Neural progenitor cell (in vitro differentiated cells): ENCODE measurements around the gene CTSL. TPM values are rescaled to one million over a fixed set of nuclear protein-coding genes. Genes with fewer than 3 reads are reported as not detected.

ENCODE experiments used
- DNase-seq: peaks from one replicate; pipeline ENCODE4 v3.0.0-alpha.2; 2016; ENCODE audit warnings: low spot score
- H2AFZ ChIP-seq: fragments of 200-600 bp; sonication (generic); replicated peaks from 2 replicates; pipeline ENCODE4 v1.6.1; 2016; ENCODE audit warnings: antibody characterized with exemption
- H3F3A ChIP-seq: fragments of 200-600 bp; sonication (generic); 2 replicates; pipeline ENCODE4 v1.6.1; 2016; ENCODE audit warnings: antibody characterized with exemption, low read depth
- H3K27ac ChIP-seq: fragments of 200-600 bp; sonication (generic); 2 replicates; pipeline ENCODE4 v1.5.1; 2016; ENCODE audit warnings: mild to moderate bottlenecking
- H3K27me3 ChIP-seq: fragments of 200-600 bp; sonication (generic); 2 replicates; pipeline ENCODE4 v1.6.1; 2016; ENCODE audit warnings: mild to moderate bottlenecking, moderate library complexity
- H3K36me3 ChIP-seq: fragments of 200-600 bp; sonication (generic); 2 replicates; pipeline ENCODE4 v1.5.1; 2016
- H3K4me1 ChIP-seq: fragments of 200-600 bp; sonication (generic); 2 replicates; pipeline ENCODE4 v1.6.1; 2016; ENCODE audit warnings: mixed run types
- H3K4me2 ChIP-seq: fragments of 200-600 bp; sonication (generic); 2 replicates; pipeline ENCODE4 v1.6.1; 2016
- H3K4me3 ChIP-seq: fragments of 200-600 bp; sonication (generic); 2 replicates; pipeline ENCODE4 v1.5.1; 2016
- H3K79me2 ChIP-seq: fragments of 200-600 bp; sonication (generic); 2 replicates; pipeline ENCODE4 v1.6.1; 2016; ENCODE audit warnings: low read depth
- H3K9ac ChIP-seq: fragments of 200-600 bp; sonication (generic); 2 replicates; pipeline ENCODE4 v1.6.1; 2016
- H3K9me3 ChIP-seq: fragments of 200-600 bp; sonication (generic); 2 replicates; pipeline ENCODE4 v1.5.1; 2016; ENCODE audit warnings: low read depth
- H4K20me1 ChIP-seq: fragments of 200-600 bp; sonication (generic); 2 replicates; pipeline ENCODE4 v1.6.1; 2016; ENCODE audit warnings: low read depth
- H3K27ac Mint-ChIP-seq: 3 replicates; pipeline ENCODE4 v1.8.0; 2021; ENCODE audit warnings: mixed read lengths
- H3K27me3 Mint-ChIP-seq: 2 replicates; pipeline ENCODE4 v1.8.0; 2022; ENCODE audit warnings: low read depth, mild to moderate bottlenecking, inconsistent platforms, moderate library complexity, mixed read lengths; ENCODE audit not compliant: insufficient read depth
- H3K36me3 Mint-ChIP-seq: 3 replicates; pipeline ENCODE4 v1.8.0; 2021; ENCODE audit warnings: mixed read lengths
- H3K4me1 Mint-ChIP-seq: 3 replicates; pipeline ENCODE4 v1.8.0; 2021; ENCODE audit warnings: mixed read lengths
- H3K4me3 Mint-ChIP-seq: 3 replicates; pipeline ENCODE4 v1.8.0; 2021; ENCODE audit warnings: mild to moderate bottlenecking, moderate library complexity, mixed read lengths
- H3K9me3 Mint-ChIP-seq: 3 replicates; pipeline ENCODE4 v1.8.0; 2020; ENCODE audit warnings: mixed read lengths
- CTCF ChIP-seq: fragments of 200-600 bp; sonication (generic); IDR thresholded peaks from 2 replicates; pipeline ENCODE4 v1.5.1; 2017; ENCODE audit warnings: antibody characterized with exemption, mild to moderate bottlenecking
- EZH2 ChIP-seq: fragments of 200-600 bp; sonication (generic); IDR thresholded peaks from 2 replicates; pipeline ENCODE4 v1.6.1; 2017; ENCODE audit warnings: antibody characterized with exemption, mild to moderate bottlenecking, moderate library complexity
- EZH2phosphoT487 ChIP-seq: fragments of 200-600 bp; sonication (generic); IDR thresholded peaks from 2 replicates; pipeline ENCODE4 v1.6.1; 2017; ENCODE audit warnings: antibody characterized with exemption
- total RNA-seq: library from RNA; depleted of rRNA; stranded (reverse); fragments of >200 nt; gene quantifications from 2 replicates; pipeline ENCODE4 v1.2.3, GENCODE V29; 2015; ENCODE audit warnings: low replicate concordance

CTSL gene
- total RNA-seq, 1 donor from 2014 or later = 35.9 TPM

GRCh38 chr9:87682618-87683017 is 43.3 kb upstream of the CTSL start:
- TF ChIP-seq EZH2phosphoT487 (no peak), CTCF (no peak)
- no peaks in the 10 kb centered on the region for H3K79me2 ChIP-seq
- no peak overlapping the region for H2AFZ ChIP-seq
- H3K9ac ChIP-seq = no peak overlapping the region
- Mint-ChIP-seq H3K36me3 (peaks cover 18% of the 10 kb centered on the region), H3K27ac (no peak overlapping the region), H3K4me3 (no peak overlapping the region), H3K4me1 (peaks cover 5% of the 10 kb centered on the region), H3K9me3 (no peaks in the 10 kb centered on the region), H3K27me3 (peaks cover 6% of the 10 kb centered on the region)
- H3K27me3 ChIP-seq = no peaks in the 10 kb centered on the region
- H3K4me3 ChIP-seq = no peak overlapping the region
- no peaks in the 10 kb centered on the region for H4K20me1 ChIP-seq
- H3F3A ChIP-seq = no peaks in the 10 kb centered on the region
- no peak overlapping the region for H3K4me2 ChIP-seq
- H3K36me3 ChIP-seq = no peaks in the 10 kb centered on the region
- no peak overlapping the region for H3K27ac ChIP-seq
- no peaks in the 10 kb centered on the region for H3K9me3 ChIP-seq
- no peaks in the 10 kb centered on the region for H3K4me1 ChIP-seq
- DNase-seq = no peak

GRCh38 chr9:87683751-87684626 is 41.9 kb upstream of the CTSL start:
- H3K4me1 Mint-ChIP-seq = peaks cover 5% of the 10 kb centered on the region
- H3K36me3 Mint-ChIP-seq = peaks cover 30% of the 10 kb centered on the region
- H3K9me3 Mint-ChIP-seq = no peaks in the 10 kb centered on the region
- H3F3A ChIP-seq = no peaks in the 10 kb centered on the region
- TF ChIP-seq EZH2 (no peak), EZH2phosphoT487 (no peak), CTCF (no peak)
- DNase-seq = no peak
- no peak overlapping the region for H3K9ac ChIP-seq
- no peak overlapping the region for H2AFZ ChIP-seq
- H3K27ac Mint-ChIP-seq = no peak overlapping the region
- H3K27me3 ChIP-seq = no peaks in the 10 kb centered on the region
- no peak overlapping the region for H3K4me2 ChIP-seq
- H3K4me3 ChIP-seq = no peak overlapping the region
- H3K79me2 ChIP-seq = no peaks in the 10 kb centered on the region
- no peaks in the 10 kb centered on the region for H3K4me1 ChIP-seq
- H3K4me3 Mint-ChIP-seq = no peak overlapping the region
- H3K27me3 Mint-ChIP-seq = peaks cover 5% of the 10 kb centered on the region
- no peak overlapping the region for H3K27ac ChIP-seq
- H3K9me3 ChIP-seq = no peaks in the 10 kb centered on the region
- no peaks in the 10 kb centered on the region for H3K36me3 ChIP-seq
- H4K20me1 ChIP-seq = no peaks in the 10 kb centered on the region

GRCh38 chr9:87684627-87685219 is 41.2 kb upstream of the CTSL start:
- H3K9me3 ChIP-seq = no peaks in the 10 kb centered on the region
- Mint-ChIP-seq H3K4me1 (peaks cover 5% of the 10 kb centered on the region), H3K27me3 (peaks cover 4% of the 10 kb centered on the region), H3K27ac (no peak overlapping the region), H3K4me3 (no peak overlapping the region), H3K9me3 (peaks cover 4% of the 10 kb centered on the region), H3K36me3 (peaks cover 36% of the 10 kb centered on the region)
- no peaks in the 10 kb centered on the region for H3K36me3 ChIP-seq
- H3K79me2 ChIP-seq = no peaks in the 10 kb centered on the region
- H3K4me2 ChIP-seq = no peak overlapping the region
- H3F3A ChIP-seq = no peaks in the 10 kb centered on the region
- H4K20me1 ChIP-seq = no peaks in the 10 kb centered on the region
- no peak overlapping the region for H3K27ac ChIP-seq
- no peaks in the 10 kb centered on the region for H3K4me1 ChIP-seq
- peak; percentile 61 for DNase-seq
- no peaks in the 10 kb centered on the region for H3K27me3 ChIP-seq
- no peak overlapping the region for H2AFZ ChIP-seq
- H3K4me3 ChIP-seq = no peak overlapping the region
- no peak overlapping the region for H3K9ac ChIP-seq
- no peak for TF ChIP-seq EZH2phosphoT487
- TF ChIP-seq CTCF = peak; percentile 79
